Heart right ventricle (tissue), 16 donors: Measurements from ENCODE around the gene RMI1. TPM values are rescaled to one million over a fixed set of nuclear protein-coding genes. Genes with fewer than 3 reads are reported as not detected.

Experiments
- ATAC-seq, 8 donors: fragments of 200-7000 bp; cut with Tn5 transposase; one replicate each; pipeline ENCODE4 v1.9.1; 2020; ENCODE audit warnings: mild to moderate bottlenecking in 8 of 8, moderate library complexity in 8 of 8, moderate number of reproducible peaks in 1 of 8
- DNase-seq, 2 donors: peaks; one replicate each; pipeline ENCODE4 v3.0.0-alpha.2; 2020
- H3K27ac ChIP-seq, 10 donors: fragments of 200-600 bp; sonication (generic) in 2 of 10; one replicate each; pipeline versions ENCODE4 v1.5.0 to v1.8.0; 2020 to 2022; ENCODE audit warnings: mild to moderate bottlenecking in 3 of 10
- H3K27me3 ChIP-seq, 7 donors: fragments of 200-600 bp; one replicate each; pipeline ENCODE4 v1.8.0; 2021 to 2022; ENCODE audit warnings: mild to moderate bottlenecking in 2 of 7
- H3K36me3 ChIP-seq, 9 donors: fragments of 200-600 bp; sonication (generic) in 1 of 9; one replicate each; pipeline versions ENCODE4 v1.5.0 to v1.8.0; 2020 to 2022; ENCODE audit warnings: mild to moderate bottlenecking in 2 of 9
- H3K4me1 ChIP-seq, 9 donors: fragments of 200-600 bp; sonication (generic) in 1 of 9; one replicate each; pipeline versions ENCODE4 v1.5.0 to v1.8.0; 2020 to 2022; ENCODE audit warnings: mild to moderate bottlenecking in 4 of 9
- H3K4me3 ChIP-seq, 10 donors: fragments of 200-600 bp; sonication (generic) in 2 of 10; one replicate each; pipeline versions ENCODE4 v1.5.0 to v1.8.0; 2020 to 2022; ENCODE audit warnings: mild to moderate bottlenecking in 7 of 10, moderate library complexity in 2 of 10
- H3K9me3 ChIP-seq, 11 donors: fragments of 200-600 bp in 10 of 11; sonication (generic) in 2 of 11; one replicate each; pipeline versions ENCODE4 v1.5.0 to v1.8.0; 2013 to 2022; ENCODE audit warnings: mild to moderate bottlenecking in 2 of 11, control low read depth in 1 of 11, moderate library complexity in 1 of 11
- WGBS, 2 donors: extraction: QIAGEN DNeasy Blood & Tissue Kit; methylation state at CpG; one replicate each; pipeline ENCODE4 v1.1.7; 2013; ENCODE audit warnings: inconsistent platforms in 1 of 2; 5-methylcytosine and 5-hydroxymethylcytosine counted together
- intact Hi-C, 10 donors: fragments of 100-400 bp; cut with DNase I; formaldehyde crosslinking; loops; one replicate each; pipeline versions ENCODE4 v1.11.1 to v1.14.2; 2022
- polyA plus RNA-seq, 2 donors: library from polyadenylated mRNA; stranded (reverse); fragments of 200-250 nt; gene quantifications; one replicate each; pipeline ENCODE4 v1.2.3, GENCODE V29; 2013
- total RNA-seq, 10 donors: library from RNA; stranded (reverse); fragmentation: NEBNext Ultra II Directional in 3 of 10; extraction: Animal tissue kit (Norgen Biotek cat#: 25700) in 3 of 10; gene quantifications; one replicate each; pipeline versions ENCODE4 v1.2.1 to v1.2.4, GENCODE V29; 2021 to 2023
- TF ChIP-seq, protein P1 (sequence below), 9 donors: fragments of 200-600 bp; sonication (generic) in 2 of 9; IDR thresholded peaks; one replicate each; pipeline versions ENCODE4 v1.5.0 to v1.8.0; 2021 to 2022; ENCODE audit warnings: antibody characterized with exemption in 9 of 9, mild to moderate bottlenecking in 5 of 9, moderate library complexity in 1 of 9
- donor health status: Arrhythmogenic right ventricular cardiomyopathy.
- donor health status: ischemic (EF 13 %, LVEDD 7.1; RV severe dilation, severe dysfunction).
- donor health status: healthy with polysubstance abuse.
- donor health status: DM: no; HTN: yes; CAD: no.
- donor health status: DM: no; HTN: no; CAD: no.
- donor health status: ischemic (EF 25% LVEDD 6.9; RV normal size, moderate dysfunction).
- donor health status: ischemic (EF 25% LVEDD 5.7; RV mildly dilated, moderate dysfunction).
- donor health status: healthy.
- donor health status: DM: yes; HTN: yes; CAD: no.
- donor health status: Ischemic cardiomyopathy.
- donor health status: ischemic (EF 35%, LVEDD 5.7; RV mildly dilated, moderate dysfunction).
- donor health status: nonischemic (EF 11% LVEDD 7.7; RV severe dilation, severe dysfunction).
- donor health status: DM: yes; HTN: yes; CAD: no.
- donor health status: PGD.
- donor health status: ischemic (EF 29% LVEDD 5.4; RV normal size, mild dysfunction).
- donor health status: nonischemic (EF 23%, LVEDD 6.1; RV moderate dilation, normal function).

Gene RMI1
- total and polyA plus RNA-seq, 12 donors, result 2.4 to 9.7 (median 5.4) TPM

DNA sequence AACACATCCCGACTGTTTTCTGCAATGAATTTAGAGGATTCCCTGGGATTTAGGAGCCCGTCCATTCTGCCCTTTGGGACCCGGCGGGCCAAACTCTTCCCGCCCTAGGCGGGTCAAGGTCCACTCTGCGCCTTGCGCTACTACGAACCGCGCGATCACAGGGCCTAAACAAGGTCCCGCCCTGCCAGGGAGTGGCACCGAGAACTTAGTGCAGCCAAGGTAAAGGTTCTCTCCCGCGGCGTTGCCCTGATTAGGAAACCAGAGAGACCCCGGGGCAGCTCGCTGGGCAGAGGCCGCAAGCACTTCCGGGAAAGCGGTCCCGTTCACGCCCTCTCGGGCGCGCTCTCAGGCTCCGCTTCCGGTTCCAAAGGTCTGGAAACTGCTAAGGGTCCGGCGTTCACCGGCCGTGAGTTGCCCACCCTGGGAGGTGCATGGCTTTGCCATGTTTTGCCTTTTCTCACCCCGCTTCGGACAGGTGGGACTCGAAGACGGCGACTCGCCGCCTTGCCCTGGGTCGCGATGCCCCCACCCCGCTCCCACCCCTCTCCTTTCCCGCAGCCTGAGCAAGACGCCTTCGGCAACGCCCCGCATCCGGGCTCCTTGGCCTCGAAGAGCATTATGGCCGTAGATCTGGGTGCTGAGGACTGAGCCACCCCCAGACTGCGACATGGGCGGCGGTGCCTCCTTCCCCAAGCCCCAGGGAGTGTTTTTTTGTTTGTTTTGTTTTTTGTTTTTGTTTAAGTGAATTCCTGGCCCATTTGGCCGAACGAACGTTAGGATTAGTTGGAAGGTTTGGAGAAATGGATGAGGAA, 24.0 kb upstream of the RMI1 start:
- Histone ChIP-seq H3K27me3 (no peaks in the 10 kb centered on the region), H3K9me3 (no peaks in the 10 kb centered on the region), H3K4me1 (peaks cover 4 to 23% (median 17%) of the 10 kb centered on the region in 9 donors), H3K36me3 (peaks cover 0 to 34% (median 9%) of the 10 kb centered on the region in 9 donors), H3K27ac (peak overlapping the region; percentile 28 to 92 (median 88)), H3K4me3 (peak overlapping the region; percentile 60 to 85 (median 80))
- intact Hi-C loops, result loop anchor here in 5 of 10 donors (1.0 to 10.0 kb wide), 5 partner anchors 22 to 306 kb away; no protein-coding TSS in a partner anchor
- TF ChIP-seq, protein P1, sequence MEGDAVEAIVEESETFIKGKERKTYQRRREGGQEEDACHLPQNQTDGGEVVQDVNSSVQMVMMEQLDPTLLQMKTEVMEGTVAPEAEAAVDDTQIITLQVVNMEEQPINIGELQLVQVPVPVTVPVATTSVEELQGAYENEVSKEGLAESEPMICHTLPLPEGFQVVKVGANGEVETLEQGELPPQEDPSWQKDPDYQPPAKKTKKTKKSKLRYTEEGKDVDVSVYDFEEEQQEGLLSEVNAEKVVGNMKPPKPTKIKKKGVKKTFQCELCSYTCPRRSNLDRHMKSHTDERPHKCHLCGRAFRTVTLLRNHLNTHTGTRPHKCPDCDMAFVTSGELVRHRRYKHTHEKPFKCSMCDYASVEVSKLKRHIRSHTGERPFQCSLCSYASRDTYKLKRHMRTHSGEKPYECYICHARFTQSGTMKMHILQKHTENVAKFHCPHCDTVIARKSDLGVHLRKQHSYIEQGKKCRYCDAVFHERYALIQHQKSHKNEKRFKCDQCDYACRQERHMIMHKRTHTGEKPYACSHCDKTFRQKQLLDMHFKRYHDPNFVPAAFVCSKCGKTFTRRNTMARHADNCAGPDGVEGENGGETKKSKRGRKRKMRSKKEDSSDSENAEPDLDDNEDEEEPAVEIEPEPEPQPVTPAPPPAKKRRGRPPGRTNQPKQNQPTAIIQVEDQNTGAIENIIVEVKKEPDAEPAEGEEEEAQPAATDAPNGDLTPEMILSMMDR (IDR thresholded peaks at IDR 0.05), result no peak
- 1 to 2% methylated on average over 57 of the region's 57 CpGs for WGBS, 2 donors
- ATAC-seq, result peak; percentile 92 to 97 (median 94)
- DNase-seq, result peak; percentile 78 to 81

DNA sequence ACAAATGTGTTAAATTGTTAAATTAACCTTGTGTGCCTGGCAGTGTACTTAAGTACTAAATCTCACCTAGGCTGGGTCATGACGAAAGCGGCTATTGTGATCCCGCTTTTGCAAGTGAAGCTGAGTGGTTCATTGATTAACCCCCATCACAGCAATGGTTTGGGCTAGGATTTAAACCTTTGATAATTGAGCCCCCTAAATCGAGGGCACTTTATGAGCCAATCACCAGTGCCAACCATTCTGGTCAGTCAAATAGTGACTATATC, 23.4 kb upstream of the RMI1 start:
- peaks cover 0 to 29% (median 7%) of the 10 kb centered on the region in 9 donors for H3K36me3 ChIP-seq
- H3K4me1 ChIP-seq, result peaks cover 4 to 23% (median 17%) of the 10 kb centered on the region in 9 donors
- WGBS, 2 donors, result 62 to 69% methylated on average over 4 of the region's 4 CpGs
- no peak for DNase-seq
- TF ChIP-seq, protein P1 (IDR thresholded peaks at IDR 0.05), result no peak
- ATAC-seq, result no peak
- intact Hi-C loops, result loop anchor here in 5 of 10 donors (2.0 to 10.0 kb wide), 4 partner anchors 22 to 305 kb away; no protein-coding TSS in a partner anchor
- H3K9me3 ChIP-seq, result no peaks in the 10 kb centered on the region
- H3K27ac ChIP-seq, result peak overlapping the region in 9 of 10 donors; percentile 85 to 92 (median 88)
- peak overlapping the region; percentile 60 to 85 (median 80) for H3K4me3 ChIP-seq
- H3K27me3 ChIP-seq, result no peaks in the 10 kb centered on the region

DNA sequence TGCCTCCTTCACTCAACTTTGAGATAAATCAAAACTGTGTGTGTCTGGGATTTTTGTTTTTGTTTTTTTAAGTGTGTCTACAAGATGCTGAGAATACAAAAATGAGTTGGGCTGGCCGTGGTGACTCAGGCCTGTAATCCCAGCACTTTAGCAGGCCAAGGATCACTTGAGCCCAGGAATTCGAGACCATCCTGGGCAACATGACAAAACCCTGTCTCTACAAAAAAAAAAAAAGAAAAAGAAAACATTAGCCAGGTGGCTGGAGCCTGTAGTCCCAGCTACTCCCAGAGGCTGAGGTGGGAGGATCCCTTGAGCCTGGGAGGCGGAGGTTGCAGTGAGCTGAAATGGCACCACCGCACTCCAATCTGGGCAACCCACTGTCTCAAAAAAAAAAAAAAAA, 21.5 kb upstream of the RMI1 start:
- no peak for DNase-seq
- Histone ChIP-seq H3K4me1 (peaks cover 4 to 23% (median 17%) of the 10 kb centered on the region in 9 donors), H3K4me3 (no peak overlapping the region), H3K36me3 (peaks cover 0 to 10% (median 1%) of the 10 kb centered on the region in 9 donors), H3K9me3 (no peaks in the 10 kb centered on the region), H3K27ac (no peak overlapping the region), H3K27me3 (no peaks in the 10 kb centered on the region)
- intact Hi-C loops, result loop anchor here in 4 of 10 donors (5.0 to 10.0 kb wide), 3 partner anchors 56 to 303 kb away; no protein-coding TSS in a partner anchor
- TF ChIP-seq, protein P1 (IDR thresholded peaks at IDR 0.05), result no peak
- WGBS, 2 donors, result 65 to 69% methylated on average over 4 of the region's 4 CpGs
- ATAC-seq, result no peak

DNA sequence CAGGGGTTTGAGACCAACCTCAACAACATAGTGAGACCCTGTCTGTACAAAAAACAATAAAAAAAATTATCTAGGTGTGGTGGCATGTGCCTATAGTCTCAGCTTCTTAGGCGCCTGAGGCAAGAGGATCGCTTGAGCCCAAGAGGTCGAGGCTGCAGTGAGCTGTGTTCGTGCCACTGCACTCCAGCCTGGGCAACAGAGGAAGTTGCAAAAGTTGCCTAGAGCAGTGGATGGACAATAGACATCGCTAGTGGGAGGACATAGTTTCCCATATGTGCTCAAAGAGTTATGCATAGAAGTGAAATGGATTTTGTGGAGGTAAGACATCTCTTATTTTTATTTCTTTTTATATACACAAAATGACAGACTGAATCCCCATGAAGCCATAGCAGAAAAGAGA, 19.6 kb upstream of the RMI1 start:
- Histone ChIP-seq H3K4me3 (no peak overlapping the region), H3K36me3 (peaks cover 0 to 2% (median 0%) of the 10 kb centered on the region in 9 donors), H3K27ac (no peak overlapping the region), H3K4me1 (peaks cover 0 to 15% (median 7%) of the 10 kb centered on the region in 9 donors), H3K27me3 (no peaks in the 10 kb centered on the region), H3K9me3 (no peaks in the 10 kb centered on the region)
- TF ChIP-seq, protein P1 (IDR thresholded peaks at IDR 0.05), result no peak
- ATAC-seq, result no peak
- DNase-seq, result no peak
- intact Hi-C loops, result no loop called here
- 87 to 94% methylated on average over 5 of the region's 5 CpGs for WGBS, 2 donors
